ENCODE measurements around the gene CAPRIN1.

- TF ChIP-seq CTCF (conservative IDR thresholded peaks at IDR 0.05; ENCODE audit: low read depth, low read length) (no peak), EZH2 (IDR thresholded peaks at IDR 0.05; ENCODE audit: borderline replicate concordance, low read depth, low read length, poor library complexity, severe bottlenecking) (no peak)
Measured at GRCh38 chr11:34034053-34034452, 17.5 kb upstream of the CAPRIN1 start.
